ENCODE measurements around the gene BBX. TPM values are rescaled to one million over a fixed set of nuclear protein-coding genes. Genes with fewer than 3 reads are reported as not detected.
"Not testable (repeated sequence)": the region's sequence is repeated elsewhere in the genome, so short reads cannot be mapped to it uniquely, and the experiment has no call there.

Gene BBX
- total RNA-seq, 1 donor from 2014 or later, result 28.6 TPM

- peak; percentile 26 to 41 for DNase-seq (ENCODE audit: low read depth in 2 of 2)
These were observed 274.0 kb downstream of the BBX start for GRCh38 chr3:107796791-107797190.

- no peak for DNase-seq (ENCODE audit: low read depth in 2 of 2)
These were observed 274.8 kb downstream of the BBX start for GRCh38 chr3:107797586-107797985.

GRCh38 chr3:107798381-107798780, 275.6 kb downstream of the BBX start:
- peak; percentile 31 to 65 for DNase-seq (ENCODE audit: low read depth in 2 of 2)

- DNase-seq (ENCODE audit: low read depth in 2 of 2), result no peak
These were observed 277.9 kb downstream of the BBX start for GRCh38 chr3:107800710-107801109.

- no peak for DNase-seq (ENCODE audit: low read depth in 2 of 2)
These were observed 280.4 kb downstream of the BBX start for GRCh38 chr3:107803170-107803569.

- DNase-seq (ENCODE audit: low read depth in 2 of 2), result no peak
These were observed 283.3 kb downstream of the BBX start for GRCh38 chr3:107806021-107806420.

GRCh38 chr3:107806536-107806935, 283.8 kb downstream of the BBX start:
- DNase-seq (ENCODE audit: low read depth in 2 of 2), result no peak

GRCh38 chr3:107810171-107811071, 287.7 kb downstream of the BBX start:
- DNase-seq (ENCODE audit: low read depth in 2 of 2), result no peak

GRCh38 chr3:107813026-107813425, 290.3 kb downstream of the BBX start:
- no peak for DNase-seq (ENCODE audit: low read depth in 2 of 2)

- no peak for DNase-seq (ENCODE audit: low read depth in 2 of 2)
These were observed 293.3 kb downstream of the BBX start for GRCh38 chr3:107816107-107816506.

- DNase-seq (ENCODE audit: low read depth in 2 of 2), result no peak
These were observed 294.3 kb downstream of the BBX start for GRCh38 chr3:107817076-107817475.

GRCh38 chr3:107818025-107818424, 295.3 kb downstream of the BBX start:
- no peak for DNase-seq (ENCODE audit: low read depth in 2 of 2)

GRCh38 chr3:107819656-107820055, 296.9 kb downstream of the BBX start:
- no peak for DNase-seq (ENCODE audit: low read depth in 2 of 2)

GRCh38 chr3:107822308-107822707, 299.5 kb downstream of the BBX start:
- no peak for DNase-seq (ENCODE audit: low read depth in 2 of 2)

- DNase-seq (ENCODE audit: low read depth in 2 of 2), result no peak
These were observed 302.1 kb downstream of the BBX start for GRCh38 chr3:107824822-107825371.

GRCh38 chr3:107825556-107825955, 302.8 kb downstream of the BBX start:
- DNase-seq (ENCODE audit: low read depth in 2 of 2), result no peak

- DNase-seq (ENCODE audit: low read depth in 2 of 2), result no peak
These were observed 304.0 kb downstream of the BBX start for GRCh38 chr3:107826727-107827126.

- no peak for DNase-seq (ENCODE audit: low read depth in 2 of 2)
These were observed 306.4 kb downstream of the BBX start for GRCh38 chr3:107829185-107829584.

GRCh38 chr3:107831590-107831989, 308.8 kb downstream of the BBX start:
- DNase-seq (ENCODE audit: low read depth in 2 of 2), result no peak

- no peak for DNase-seq (ENCODE audit: low read depth in 2 of 2)
These were observed 310.3 kb downstream of the BBX start for GRCh38 chr3:107833043-107833442.

- no peak for DNase-seq (ENCODE audit: low read depth in 2 of 2)
These were observed 311.1 kb downstream of the BBX start for GRCh38 chr3:107833722-107834416.

- DNase-seq (ENCODE audit: low read depth in 2 of 2), result not testable (repeated sequence)
These were observed 312.2 kb downstream of the BBX start for GRCh38 chr3:107835001-107835400.
